OCI-M2 (cell line): ENCODE measurements around the gene CTNNA3.

Experiments used
- DNase-seq: peaks from one replicate; lab custom pipeline; 2025; ENCODE audit not compliant: unreplicated experiment; lab: John Stamatoyannopoulos, UW

Gene CTNNA3

DNA sequence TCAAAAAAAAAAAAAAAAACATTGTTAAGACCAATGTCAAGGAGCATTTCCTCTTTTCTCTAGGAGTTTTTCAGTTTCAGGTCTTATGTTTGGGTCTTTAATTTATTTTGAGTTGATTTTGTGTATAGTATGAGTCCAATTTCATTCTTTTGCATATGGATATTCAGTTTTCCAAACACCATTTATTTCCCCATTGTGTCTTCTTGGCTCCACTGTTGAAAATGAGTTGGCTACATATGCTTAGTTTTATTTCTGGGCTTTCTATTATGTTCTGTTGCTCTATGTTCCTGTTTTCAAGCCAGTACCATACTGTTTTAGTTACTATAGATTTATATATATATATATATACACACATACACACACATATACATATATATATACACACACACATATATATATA, 1506.7 kb downstream of the CTNNA3 start:
- no peak for DNase-seq

DNA sequence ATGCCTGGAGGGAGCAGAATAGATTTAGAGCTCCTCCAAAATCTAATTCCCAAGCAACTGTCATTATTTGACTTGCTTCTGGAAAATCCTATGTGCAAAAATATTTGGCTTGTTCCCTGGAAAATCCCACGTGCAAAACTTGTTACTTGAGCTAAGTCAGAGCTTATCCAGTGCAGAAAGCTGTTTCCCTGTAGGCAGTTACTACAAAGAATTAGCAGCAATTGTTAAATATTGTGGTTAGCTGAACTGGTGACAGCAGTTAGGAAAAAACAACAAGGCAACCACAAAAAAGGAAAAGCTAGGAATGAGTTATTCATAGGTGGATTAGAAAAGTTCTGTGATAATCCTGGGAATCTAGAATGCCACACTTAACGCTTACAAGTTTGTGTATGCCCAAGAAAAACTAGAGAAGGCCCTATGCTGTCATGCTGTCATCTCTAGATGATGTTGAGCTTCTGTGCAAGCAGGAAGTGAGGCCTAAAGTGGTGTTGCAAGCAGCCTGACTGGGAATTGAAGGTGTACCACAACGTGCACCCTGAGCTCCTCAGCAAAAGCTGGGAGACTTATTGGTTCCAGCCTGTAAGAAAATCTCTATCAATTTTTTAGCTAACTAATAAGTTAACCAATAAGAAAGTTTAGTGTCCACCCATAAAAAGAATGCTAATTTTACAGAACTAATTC, 1508.8 kb downstream of the CTNNA3 start:
- no peak for DNase-seq

DNA sequence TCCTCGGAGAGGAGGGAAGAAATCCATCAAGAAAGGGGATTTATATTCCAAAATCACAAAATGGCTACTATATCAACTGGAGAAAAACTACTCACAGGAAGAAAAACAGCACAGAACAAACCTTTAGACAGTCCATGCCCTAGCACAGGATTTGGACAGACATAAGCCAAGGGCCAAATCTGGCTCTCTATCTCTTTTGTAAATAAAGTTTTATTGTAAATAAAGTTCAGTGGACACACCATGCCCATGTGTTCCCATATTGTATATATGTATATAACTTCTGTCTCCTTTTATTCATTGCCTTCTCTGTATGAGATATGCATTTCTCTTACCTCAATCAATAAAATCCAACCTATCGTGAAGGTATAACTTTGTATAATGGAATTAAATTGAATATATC, 1513.0 kb downstream of the CTNNA3 start:
- DNase-seq, result no peak

DNA sequence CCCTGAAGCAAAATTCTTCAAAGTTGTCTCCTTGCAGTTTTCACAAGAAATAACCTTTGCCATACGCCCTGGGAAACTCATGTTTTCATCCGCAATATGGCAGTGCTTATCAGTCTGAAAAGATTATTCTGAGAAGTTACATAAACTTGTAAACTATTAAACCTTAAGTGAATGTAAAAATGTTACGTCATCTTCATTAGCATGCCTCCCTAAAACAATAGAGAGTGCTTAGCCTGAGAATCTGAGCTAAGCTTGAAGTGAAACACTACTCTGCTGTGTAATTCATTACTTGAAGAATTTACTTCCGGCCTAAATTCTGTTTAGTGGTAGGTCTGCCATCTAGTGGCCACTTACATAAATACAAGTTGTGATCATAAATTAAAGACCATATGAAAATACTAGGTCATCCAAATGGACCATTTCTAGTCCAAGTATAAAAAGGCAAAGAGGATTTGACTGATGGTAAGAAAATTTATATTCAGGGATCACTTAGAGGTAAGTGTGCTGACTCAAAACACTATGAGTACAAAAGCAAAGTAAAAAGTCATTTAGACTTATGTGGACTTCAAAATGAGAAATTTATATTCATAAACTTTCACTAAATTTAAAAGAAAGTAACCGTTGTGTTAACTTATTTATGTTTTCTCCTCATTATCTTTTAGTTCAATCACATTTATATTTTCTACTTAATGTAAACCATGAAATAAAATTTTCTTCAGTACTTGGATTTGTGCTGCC, 1515.2 kb downstream of the CTNNA3 start:
- no peak for DNase-seq

DNA sequence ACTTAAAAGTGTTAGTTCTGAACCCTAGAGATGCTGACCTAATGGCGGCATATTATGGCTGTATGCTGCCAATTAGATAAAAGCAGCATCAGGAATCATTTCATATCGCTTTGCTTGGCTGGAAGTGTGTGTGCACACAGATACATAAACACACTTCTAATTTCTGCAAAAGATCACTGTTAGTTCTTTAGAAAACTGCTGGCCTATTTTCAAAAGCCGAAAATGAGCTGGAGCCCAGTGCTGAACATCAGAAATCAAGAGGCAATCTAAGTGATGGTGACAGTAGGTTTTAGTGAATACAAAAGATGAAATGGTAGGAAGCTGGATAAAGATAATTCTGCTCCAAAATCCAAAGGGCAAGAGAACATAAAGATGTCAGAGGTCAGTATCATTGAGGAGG, 1516.0 kb downstream of the CTNNA3 start:
- DNase-seq, result no peak

DNA sequence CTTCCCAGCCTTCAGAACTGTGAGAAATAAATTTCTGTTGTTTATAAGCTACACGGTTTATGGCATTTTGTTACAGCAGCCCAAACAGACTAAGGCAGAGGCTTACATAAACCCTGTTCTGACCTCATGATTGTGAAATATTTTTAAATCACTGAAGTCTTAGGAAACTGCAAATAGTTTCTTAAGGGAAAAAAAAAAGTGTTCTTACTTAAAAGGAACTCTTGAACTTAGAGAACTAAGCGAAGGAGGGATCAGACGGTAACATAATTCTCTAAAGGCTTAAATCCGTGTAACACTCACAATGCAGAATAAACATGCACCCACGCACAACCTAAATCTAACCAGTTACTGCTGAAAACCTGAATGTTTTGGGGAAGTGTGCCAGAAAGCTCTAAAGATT, 1519.2 kb downstream of the CTNNA3 start:
- no peak for DNase-seq

DNA sequence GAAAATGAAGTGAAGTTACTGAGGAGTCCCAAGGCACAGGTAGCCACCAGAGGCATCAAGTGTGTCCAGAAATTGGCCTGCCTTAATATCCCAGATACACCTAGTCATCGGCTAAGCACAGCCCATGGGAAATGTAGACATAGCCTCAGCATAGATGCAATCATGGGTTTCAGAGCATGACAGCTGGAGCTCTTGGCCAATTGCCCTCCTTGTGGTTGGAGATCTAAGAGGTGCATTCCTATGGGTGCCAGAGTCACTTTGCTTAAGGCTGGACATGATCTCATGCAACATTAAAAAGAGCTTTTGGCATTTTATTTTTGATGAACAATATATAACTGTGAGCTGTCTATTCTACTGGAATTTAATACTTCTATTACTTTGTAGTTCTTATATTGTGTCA, 1528.2 kb downstream of the CTNNA3 start:
- DNase-seq, result no peak

DNA sequence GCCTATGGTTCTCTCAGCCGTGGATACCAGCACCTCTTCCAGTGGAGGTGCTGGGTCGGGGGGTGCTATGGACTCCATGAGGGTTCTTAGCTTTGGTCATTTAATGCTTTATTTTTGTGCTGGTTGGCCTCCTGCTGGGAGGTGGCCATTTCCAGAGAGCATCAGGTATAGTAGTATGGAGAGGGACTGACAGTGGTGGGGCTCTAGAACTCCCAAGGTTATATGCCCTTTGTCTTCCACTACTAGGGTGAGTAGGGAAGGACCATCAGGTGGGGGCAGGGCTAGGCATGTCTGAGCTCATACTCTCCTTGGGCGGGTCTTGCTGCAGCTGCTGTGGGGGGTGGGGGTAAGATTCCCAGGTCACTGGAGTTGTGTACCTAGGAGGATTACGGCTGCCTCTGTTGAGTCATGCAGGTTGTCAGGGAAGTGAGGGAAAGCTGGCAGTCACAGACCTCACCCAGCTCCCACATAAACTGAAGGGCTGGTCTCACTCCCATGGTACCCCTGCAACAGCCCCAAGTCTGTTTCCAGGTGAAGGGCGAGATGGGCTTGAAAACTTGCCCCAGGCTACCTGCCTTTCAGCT, 1533.3 kb downstream of the CTNNA3 start:
- DNase-seq, result no peak

DNA sequence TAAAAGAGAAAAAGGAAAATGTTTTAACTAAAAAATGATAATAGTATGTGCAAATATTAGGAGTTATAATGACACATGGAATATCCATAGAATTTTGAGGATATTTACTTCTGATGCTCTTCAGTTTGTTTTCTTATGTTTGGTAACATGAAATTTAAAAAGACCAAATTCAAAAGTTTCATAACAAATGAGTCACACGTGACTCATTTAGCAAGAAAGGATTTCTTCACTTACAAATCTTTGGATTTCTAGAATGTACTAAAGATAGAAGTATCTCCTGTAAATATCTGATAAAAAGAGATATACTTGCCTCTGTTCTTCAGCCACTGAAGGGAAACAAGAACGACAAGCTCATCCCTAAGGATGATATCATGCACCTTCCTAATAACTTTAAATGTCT, 1544.6 kb downstream of the CTNNA3 start:
- DNase-seq, result no peak

DNA sequence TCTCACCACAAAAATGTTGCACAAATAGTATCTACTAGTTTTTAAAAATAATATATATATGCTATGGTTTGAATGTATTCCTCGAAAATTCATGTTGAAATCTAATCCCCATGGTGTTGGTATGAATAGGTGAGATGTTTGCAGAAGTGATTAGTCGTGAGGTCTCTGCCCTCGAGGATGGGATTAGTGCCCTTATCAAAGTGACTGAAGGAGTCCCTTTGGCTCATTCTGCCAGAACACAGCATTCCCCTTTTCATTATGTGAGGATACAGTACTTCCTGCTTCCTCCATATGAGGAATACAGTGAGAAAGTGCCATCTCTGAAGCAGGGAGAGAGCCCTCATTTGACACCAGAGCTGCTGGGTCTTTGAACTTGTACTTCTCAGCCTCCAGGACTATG, 1547.7 kb downstream of the CTNNA3 start:
- DNase-seq, result no peak

DNA sequence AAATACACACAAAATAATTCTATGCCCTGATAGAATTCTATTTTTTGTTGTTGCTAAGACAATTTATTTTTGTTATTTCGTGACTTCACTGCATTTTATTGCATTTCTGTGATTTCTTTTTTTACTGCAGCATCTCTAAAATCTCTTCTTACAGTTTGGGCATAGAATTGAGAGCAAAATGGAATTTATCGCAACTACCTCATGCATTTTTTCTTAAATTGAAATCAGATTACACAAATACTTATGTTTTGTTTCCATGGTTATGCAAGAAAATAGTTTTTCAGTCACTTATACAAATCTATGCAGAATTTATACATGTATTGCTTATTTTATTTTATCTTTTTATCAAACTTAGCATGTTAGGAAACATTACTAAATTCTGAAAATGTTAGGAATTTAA, 1552.0 kb downstream of the CTNNA3 start:
- DNase-seq, result no peak

DNA sequence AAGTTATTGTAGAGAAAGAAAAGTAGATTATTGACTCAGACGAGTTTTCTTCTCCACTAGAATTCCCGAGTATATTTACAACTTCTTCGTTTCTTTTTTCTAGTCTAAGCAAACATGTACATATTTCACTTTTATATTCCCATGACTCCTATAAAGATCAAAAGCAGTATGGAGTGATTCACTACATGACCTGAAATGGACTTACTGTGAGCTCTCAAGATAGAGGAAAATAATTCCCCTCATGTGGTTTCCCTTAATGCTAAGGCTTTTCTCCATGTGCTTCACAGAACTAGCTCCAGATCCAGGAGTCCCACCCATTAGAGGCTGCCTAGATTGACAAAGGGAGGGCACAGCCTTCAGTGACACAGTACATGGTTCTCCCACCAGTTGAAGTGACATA, 1593.2 kb downstream of the CTNNA3 start:
- DNase-seq, result no peak

DNA sequence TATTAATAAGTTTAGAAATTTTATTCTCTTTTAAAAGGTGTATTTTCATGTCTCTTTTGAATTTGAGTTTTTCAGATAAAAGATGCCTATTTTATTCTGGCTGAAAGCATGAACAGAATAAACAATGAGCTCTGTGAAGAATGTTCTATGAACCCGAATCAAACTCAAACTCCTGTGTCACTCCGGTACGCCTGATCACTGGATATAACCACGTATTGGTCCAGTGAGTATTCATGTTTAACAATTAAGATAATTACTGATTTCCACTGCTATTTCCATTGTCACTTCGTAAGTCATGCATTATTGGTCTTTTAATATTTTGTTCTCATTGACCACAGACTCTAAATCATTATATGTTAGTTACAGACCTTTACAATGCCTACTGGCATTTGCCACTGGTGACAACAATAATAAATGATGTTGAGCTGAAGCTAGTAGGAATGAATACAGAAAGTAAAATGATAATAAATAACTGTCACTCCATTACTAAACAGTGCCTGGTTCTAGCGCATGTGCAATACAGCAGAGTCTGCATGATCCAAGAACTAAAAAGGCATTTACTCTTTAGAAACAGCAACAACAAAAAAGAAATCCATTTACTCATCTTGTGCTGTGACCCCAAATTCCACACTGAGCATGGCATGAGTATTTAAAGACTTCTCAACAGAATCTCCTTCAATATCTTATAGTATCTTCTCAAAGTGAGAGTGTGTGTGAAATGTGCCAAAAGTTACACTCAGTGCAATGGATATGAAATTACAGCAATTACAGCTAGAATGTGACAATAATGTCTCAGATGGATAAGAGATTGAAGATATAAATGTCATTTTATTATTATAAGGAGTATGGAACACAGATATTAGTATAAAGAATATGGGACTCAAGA, 1597.2 kb downstream of the CTNNA3 start:
- no peak for DNase-seq

DNA sequence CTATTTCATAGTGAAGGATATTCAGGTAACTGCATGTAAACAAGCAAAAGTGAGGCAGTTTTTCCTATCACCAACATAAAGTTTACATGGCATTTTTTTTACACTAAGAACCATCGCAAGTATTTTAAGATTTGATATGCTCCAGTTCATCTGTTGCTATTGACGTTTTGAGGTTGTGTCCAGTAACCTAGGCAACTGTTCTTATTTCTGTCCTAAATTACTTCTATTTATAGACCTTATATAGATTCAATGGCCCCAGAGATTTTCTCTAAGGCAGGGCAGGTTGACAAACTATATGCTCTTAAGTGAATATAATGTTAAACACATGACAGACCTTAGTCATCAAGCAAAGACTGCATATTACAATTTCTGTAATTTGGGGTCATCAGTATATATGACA, 1600.4 kb downstream of the CTNNA3 start:
- no peak for DNase-seq

DNA sequence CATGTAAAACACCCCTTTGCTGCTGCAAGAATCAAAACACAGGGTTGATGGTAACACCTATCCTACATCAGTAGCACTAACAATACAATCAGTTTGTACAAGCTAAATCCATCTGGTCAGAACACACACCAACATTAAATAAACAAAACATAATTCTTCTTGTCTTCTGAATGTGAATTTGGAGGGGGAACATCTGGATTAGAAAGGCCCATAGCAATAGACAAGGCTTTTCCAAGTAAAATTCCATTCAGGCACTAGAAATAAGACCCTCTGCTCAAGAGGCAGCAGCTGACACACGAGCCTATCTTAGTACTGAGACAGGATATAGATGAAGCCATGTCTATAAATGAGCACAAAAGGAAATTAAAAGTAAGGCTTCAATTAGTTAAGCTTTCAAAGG, 1610.1 kb downstream of the CTNNA3 start:
- DNase-seq, result no peak

DNA sequence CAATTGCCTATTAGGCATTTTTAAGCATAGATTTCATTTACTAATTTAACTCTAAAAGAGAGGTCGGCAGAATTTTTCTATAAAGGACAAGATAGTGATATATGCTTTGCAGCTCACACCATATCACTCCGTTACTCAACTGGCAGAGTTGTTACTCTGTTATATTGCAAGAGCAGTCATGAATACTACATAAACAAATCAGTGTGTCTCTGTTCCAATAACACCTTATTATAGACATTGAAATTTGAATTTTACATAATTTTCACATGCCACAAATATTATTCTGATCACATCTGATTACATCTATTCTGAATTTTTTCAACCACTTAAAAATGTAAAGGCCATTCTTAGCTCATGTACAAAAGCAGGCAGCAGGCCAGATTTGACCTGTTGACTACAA, 1624.1 kb downstream of the CTNNA3 start:
- no peak for DNase-seq

DNA sequence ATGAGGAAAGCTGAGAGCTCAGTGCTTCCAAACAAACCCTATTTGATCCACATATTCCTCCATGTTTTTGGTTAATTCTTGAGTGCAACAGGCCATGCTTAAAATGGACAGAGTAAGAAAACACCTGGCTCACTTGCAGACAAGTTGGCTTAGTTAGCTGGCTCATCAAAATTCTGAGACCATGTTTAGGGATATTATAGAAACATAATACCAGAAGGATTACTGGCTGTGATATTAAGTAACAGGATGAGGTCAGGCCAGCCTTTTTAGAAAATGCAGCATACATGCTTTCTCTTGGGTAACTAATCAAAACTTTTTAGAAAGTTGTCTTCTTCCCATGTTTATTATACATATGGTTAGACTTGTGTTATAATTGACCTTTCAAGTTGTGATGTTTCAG, 1637.4 kb downstream of the CTNNA3 start:
- DNase-seq, result no peak

DNA sequence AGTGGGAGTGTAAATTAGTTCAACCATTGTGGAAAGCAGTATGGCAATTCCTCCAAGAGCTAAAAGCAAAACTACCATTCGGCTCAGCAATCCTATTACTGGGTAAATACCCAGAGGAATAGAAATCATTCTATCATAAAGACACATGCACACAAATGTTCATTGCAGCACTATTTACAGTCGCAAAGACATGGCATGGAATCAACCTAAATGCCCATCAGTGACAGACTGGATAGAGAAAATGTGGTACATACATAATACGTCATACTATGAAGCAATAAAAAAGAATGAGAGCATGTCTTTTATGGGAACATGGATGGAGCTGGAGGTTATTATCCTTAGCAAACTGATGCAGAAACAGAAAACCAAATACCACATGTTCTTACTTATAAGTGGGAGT, 1646.7 kb downstream of the CTNNA3 start:
- no peak for DNase-seq

DNA sequence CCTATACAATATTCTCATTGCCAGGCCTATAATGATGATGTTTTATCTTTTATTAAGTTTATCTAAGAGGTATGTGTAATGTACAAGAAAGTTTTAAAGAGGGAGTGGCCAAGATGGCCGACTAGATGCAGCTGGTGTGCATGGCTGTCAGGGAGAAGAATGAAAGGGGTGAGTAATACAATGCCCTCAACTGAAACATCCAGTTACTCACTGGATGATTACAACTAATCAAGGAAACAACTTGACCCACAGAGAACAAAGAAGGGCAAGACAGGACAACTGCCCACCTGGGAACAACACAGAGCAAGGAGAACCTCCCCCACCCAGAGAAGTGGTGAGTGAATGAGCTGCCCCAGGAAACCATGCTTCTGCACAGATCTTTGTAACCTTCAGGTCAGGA, 1650.1 kb downstream of the CTNNA3 start:
- no peak for DNase-seq

DNA sequence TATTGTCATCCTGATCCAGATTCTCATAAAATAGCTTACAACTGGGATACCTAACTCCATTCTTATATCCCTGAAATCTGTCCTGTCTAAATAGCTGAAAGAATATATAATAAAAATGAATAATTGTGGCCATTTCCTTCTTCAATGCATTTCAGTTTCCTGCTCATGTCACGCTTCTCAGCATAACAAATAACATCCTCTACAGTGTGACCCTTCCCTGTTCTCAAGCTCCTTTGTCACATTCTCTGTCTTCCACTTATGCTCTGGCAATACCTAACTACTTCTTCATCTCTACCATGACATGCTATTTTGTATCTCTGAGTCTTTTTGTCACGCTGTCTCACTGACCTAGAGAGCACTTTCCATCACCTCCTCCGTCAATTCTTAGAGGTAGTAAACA, 1654.2 kb downstream of the CTNNA3 start:
- no peak for DNase-seq

DNA sequence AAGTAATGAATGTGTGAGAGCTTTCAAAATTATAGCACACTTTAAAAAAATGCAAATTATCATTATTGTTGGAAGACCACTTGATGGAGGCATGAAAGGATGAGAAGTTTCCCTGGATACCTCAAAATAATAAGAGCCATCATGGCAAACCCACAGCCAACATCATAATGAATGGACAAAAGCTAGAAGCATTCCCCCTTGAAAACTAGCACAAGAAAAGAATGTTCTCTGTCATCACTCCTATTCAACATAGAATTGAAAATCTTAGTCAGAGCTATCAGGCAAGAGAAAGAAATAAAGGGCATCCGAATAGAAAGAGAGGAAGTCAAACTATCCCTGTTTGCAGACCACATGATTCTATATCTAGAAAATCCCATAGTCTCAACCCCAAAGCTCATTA, 1657.4 kb downstream of the CTNNA3 start:
- DNase-seq, result no peak

DNA sequence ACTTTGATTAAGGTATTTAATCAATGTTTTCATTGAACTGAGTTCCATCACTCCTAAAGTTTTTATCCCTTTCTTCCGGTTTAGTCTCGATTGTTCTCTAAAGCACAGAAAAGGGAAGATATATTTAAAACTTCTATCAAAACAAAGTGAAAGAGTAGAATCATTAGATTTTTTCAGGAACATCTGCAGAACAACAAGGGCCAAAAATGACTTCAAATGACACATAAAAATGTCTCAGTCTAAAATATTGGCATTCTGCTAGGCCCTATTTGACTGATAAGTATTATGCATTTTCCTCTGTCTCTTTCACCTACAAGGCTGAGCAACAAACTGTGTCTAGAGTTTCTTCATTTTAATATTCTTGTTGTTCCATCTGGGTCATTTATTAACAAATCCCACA, 1669.7 kb downstream of the CTNNA3 start:
- DNase-seq, result no peak
